NCI-H2081 (cell line): ENCODE measurements around the gene FUT2.
"Not testable (repeated sequence)": the region's sequence is repeated elsewhere in the genome, so short reads cannot be mapped to it uniquely, and the experiment has no call there.

Experiments used
- DNase-seq, 2 experiments: peaks; one replicate each; lab custom pipeline; 2025; lab: John Stamatoyannopoulos, UW

Gene FUT2

DNA sequence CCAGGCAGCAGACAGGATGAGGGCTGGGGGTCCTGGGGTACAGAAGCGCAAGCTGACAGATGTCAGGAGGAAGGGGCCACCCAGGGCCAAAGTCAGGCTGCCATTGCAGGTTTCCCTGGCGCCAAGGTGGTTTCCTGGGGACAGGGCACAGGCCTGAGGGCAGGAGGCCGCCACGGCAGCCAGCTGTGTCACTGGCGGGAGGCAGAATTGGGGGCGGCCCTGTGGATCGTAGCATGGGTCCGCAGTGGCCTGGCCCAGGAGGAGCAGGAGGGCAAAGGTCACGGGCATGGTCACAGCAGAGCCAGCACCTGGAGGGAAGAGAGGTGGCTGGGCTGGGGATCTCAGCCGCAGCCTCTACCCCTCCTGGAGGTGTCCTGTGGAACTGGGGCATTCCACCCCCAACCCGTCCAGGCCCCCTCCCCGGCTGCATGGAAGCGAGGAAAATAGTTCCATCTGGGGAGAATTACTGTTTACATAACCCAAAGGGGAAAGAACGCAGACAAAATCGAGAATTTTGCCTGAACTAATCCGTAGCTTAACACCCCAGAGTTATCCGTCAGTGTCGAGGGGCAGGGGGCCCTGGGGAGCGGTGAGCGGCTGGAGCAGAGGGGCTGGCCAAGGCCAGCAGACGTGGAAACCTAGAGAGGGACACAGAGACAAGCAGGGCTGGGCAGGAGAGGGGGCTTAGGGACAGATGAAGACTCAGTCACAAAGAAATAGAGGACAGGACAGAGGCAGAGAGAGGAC lies 24.9 kb upstream of the FUT2 start:
- no peak for DNase-seq

DNA sequence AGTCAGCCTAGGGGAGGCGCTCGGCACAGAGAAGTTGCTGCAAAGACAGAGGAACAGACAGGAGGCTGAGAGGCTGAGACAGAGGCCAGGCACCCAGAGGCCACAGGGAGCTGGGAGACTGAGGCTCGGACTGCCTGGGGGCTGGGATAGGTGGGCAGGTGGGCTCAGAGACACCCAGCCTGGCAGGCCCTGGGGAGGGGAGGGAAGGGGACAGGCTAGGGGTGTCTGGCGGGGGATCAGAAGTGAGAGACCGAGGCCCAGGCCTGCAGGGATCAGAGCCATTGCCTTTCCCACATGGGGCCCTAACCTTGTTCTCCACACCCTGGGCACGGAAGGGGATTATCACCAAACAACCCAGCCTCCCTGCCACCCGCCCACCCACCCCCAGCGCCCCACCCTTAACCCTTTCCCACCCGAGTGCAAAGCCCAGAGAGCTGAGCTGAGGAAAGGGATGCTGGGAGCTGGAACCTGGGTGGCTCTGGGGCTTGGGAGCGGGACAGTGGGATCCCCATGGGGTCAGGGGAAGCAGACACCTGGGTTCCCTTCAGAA lies 24.2 kb upstream of the FUT2 start:
- no peak for DNase-seq

DNA sequence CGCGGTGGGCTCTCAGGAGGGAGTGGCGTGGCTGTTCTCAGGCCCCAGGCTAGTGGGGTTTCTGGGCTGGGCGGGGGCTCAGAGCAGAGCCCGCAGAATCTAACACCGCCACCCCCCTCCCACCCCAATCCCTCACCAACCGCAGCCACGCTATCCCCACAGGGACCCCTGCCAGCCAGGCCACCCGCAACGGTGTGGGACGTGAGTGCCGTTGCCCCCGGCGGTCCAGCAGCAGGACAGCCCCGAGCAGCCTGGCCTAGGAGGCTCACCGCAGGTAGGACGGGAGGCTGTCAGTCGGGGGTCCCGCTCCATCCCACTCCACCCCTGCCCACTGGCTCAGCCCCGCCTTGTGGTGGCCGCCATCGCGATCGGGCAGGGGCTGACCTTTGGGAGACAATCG lies 22.8 kb upstream of the FUT2 start, which contains the start of gene NTN5:
Gene NTN5, minus strand, starts transcription at position 24 of the 400 bp plus-strand sequence. CDS start 2,031 bp downstream, outside the sequence.
- no peak for DNase-seq

DNA sequence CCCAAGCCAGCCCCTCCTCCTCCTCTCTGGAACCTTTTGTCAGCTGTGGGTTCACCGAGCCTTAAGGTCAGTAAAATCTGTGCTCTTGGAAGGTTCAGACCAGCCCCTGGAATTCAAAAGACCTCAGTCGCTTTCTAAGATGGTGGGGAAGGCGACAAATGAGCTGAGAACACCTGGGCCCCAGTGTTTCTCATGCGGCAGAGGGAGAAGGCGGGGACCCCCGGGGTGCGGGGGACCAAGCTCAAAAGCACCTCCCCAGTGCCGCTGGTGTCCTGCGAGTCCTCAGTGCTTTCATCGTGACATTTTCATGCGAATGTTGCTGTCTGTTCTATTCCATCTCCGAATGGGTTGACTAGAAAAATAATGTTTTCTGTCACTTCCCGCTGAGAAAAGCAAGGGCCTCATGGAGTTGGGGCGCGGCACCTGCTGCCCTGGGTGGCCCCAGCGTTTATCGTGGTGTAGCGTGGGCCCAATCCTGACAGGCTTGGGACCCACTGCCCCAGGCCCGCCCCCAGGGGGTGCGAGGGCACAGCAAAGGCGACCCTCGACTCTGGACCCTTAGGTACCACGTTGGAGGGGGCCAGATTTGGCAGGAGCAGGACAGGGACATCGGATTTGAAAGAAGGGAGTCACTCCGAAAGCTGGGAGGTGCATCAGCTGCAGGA lies 22.2 kb upstream of the FUT2 start:
- no peak for DNase-seq

DNA sequence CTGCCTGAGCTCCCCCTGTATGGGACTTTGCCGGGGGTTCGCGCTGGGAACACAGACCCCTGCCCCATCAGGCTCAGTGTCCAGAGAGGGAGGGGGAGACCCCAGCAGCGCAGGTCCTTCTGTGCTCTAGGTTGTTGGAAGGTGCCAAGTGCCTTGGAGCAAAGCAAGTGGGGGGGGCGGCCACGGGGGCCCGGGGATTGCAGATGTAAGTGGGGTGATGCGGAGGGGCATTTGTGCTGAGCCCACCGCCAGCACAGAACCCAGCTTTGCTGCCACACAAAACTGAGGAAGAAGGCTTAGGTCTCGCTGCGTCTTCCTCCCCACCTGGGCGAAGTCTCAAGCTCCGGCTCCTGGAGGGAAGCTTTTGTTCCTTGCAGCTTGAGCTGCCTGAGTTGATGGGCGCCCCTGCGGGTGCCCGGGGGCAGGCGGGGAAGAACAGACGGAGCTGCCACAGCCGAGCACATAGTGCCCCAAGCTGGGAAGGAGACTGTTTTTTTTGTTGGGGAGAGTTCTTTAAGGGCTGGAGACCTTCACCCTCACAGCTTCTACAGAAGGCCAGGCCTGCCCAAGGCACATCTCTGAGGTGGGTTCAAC lies 21.5 kb upstream of the FUT2 start:
- DNase-seq: no peak

DNA sequence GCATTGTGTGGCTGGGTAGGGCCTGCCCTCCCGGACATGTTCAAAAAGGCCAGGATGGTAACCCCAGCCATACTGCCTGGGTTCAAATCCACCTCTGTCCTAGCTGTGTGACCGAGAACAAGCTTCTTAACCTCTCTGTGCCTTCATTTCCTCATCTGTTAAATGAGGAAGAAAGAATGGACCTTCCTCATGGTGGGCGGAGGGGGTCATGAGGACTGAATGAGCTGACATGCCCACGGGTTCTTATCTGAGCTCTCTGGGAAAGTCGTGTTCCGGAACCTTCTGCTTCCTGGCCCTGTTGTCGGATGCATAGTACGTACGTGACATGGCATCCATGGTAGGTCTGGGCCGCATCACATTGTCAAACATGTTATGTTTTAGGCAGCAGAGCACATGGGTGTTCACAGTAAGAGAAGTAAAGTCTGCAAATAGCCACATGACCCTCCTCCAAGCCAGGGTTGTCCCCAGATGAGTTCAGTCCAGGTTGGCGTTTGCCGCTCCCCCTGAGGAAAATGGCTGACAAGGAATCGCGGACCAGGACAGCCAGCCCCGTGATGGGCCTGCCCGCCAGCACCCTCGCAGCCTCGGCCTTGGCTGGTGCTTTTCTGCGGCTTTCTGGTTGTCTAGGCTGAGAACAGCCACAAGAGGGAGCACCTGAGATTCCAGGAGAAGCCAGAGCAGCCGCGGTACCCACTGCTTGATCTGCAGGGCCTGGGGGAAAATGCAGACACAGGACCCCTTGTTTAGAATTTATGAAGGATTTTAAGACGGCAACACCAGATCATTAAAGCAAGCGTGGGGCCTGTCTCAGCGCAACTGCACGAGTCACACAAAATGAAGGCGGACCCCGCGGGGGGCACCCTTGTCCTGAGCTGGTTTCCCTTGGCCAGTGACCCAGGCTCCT lies 20.6 kb upstream of the FUT2 start:
- peak; percentile 73 to 83 for DNase-seq

DNA sequence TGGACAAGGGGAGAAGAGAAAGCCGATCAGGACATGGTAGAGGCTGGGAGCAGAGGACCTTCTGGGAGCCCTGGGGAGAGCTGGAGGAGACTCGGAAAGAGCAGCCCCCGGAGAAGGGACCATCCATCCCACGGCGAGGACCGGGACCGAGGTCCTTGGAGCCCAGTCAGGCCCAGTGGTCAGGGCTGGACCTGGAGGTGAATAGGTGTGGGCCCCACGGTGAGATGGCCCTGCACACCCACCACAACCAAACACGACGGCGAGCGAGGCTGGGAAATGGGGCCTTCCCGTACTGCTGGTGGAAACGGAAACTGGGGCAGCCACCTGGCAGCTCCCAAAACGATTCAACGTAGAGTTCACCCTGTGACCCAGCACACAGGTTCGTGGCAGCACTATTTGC lies 19.3 kb upstream of the FUT2 start:
- DNase-seq: no peak

DNA sequence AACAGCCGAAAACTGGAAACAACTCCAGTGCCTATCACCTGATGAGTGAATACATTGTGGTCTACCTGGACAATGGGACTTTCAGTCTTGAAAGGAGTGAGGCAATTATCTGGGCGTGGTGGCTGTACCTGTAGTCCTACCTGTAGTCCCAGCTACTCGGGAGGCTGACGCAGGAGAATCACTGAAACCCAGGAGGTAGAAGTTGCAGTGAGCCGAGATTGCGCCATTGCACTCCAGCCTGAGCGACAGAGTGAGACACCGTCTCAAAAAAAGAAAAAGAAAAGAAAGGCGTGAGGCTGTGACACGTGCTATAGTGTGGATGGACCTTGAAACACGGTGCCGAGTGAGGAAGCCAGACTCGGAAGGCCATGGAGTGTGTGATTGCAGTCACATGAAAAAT lies 18.9 kb upstream of the FUT2 start:
- peak in 1 of 2 experiments; percentile 21 for DNase-seq

DNA sequence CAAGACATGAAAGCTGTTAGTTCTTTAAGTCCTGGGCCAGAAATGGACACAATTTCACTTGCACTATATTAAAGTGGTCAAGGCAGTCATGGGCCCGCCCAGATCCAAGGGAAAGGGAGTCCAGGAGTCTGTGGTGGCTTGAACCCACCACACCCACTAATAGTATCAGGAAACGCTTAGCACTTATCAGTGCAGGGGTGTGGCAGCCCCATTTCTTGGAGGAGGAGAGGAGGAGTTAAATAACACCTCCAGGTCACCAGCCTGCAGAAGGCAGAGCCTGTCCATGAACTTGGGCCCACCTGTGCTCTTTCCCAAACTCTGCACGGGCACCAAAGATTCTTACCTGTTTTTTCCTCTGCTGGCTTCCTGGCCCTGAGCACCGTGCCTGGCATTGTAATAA lies 17.6 kb upstream of the FUT2 start:
- no peak for DNase-seq

DNA sequence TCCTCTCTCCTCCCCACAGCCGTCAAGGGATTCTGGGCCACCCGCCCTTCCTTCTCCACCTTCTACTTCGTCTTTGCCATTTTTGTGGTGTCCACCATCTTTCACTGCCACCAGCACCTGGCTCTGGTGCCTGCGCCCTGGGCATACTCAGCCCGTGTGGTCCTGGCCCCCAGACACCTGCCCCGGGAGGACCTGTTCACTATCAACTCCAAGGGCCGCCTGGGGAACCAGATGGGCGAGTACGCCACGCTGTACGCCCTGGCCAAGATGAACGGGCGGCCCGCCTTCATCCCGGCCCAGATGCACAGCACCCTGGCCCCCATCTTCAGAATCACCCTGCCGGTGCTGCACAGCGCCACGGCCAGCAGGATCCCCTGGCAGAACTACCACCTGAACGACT lies 15.8 kb upstream of the FUT2 start:
- DNase-seq: not testable (repeated sequence)

DNA sequence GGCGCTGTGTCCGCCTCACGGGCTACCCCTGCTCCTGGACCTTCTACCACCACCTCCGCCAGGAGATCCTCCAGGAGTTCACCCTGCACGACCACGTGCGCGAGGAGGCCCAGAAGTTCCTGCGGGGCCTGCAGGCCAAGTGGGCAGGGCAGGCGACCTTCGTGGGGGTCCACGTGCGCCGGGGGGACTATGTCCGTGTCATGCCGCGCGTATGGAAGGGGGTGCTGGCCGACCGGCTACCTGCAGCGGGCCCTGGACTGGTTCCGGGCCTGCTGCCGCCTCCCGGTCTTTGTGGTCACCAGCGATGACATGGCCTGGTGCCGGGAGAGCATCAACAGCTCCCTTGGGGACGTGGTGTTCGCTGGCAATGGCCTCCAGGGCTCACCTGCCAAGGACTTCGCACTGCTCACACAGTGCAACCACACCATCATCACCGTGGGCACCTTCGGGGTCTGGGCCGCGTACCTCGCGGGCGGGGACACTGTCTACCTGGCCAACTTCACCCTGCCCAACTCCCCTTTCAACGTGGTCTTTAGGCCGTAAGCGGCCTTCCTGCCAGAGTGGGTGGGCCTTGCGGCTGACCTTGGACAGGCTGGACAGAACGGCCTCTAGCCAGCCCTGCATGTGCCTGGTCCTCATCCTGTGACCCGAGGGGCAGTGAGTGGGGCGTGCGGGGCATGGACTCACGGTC lies 15.2 kb upstream of the FUT2 start:
- no peak for DNase-seq

DNA sequence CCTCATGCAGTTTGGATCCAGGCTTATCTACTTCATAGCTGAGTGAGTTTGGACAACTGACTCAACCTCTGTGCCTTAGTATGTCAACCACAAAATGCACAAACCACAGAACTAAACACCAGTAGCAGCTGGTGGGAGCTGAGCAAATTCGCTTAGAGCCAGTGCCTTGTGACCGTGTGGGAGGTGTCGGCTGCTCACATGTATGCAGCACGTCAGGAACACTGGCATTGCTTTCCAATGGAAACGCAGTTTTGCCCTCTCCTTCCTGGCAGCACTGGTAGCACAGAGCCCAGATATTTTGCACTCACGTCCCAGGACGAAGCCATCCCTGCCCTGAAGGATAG lies 14.7 kb upstream of the FUT2 start:
- DNase-seq: no peak

DNA sequence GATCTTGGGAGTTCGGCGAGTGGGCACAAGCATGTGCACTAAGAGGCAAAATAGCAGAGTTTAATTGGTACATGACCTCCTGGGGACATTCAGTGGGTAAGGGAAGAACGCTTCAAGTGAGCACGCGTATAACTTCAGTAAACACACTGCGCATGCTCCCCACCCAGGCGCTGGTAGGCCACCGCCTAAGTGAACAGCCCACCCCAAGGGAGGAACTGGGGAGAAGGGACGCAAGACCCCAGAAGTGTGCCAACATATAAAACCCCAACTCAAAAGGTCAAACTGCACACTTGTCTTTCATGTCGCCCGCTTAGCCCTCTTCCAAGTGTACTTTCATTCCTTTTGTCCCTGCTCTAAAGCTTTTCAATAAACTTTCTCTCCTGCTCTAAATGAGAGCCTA lies 12.4 kb upstream of the FUT2 start:
- DNase-seq: no peak

DNA sequence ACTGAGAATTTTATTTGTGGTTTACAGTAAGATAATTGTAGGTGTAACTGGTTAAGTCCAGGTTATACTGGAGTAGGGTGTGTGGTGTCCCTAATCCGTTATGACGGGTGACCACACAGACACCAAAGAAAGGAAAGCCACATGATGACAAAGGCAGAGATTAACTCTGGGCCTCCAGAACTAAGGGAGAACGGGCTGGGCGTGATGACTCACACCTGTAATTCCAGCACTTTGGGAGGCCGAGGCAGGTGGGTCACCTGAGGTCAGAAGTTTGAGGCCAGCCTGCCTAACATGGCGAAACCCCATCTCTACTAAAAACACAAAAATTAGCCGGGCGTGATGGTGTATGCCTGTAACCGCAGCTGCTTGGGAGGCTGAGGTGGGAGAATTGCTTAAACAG lies 10.2 kb upstream of the FUT2 start:
- DNase-seq: no peak

DNA sequence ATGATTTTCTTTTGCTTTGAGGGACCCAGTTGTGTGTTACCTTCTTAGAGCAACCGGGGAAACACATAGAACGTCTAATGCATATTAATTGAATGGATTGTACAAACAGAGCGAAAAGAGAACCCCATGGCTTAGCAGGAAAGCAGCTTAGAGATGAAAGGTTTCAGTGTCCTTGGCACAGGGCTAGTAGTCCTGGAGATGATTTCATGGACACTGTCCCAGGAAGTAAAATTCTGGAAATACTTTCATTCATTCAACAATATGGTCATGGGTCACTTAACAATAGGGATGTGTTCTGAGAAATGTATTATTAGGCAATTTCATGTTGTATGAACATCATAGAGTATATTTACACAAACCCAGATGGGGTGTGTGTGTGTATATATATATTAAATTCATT lies 9.7 kb upstream of the FUT2 start:
- no peak for DNase-seq

DNA sequence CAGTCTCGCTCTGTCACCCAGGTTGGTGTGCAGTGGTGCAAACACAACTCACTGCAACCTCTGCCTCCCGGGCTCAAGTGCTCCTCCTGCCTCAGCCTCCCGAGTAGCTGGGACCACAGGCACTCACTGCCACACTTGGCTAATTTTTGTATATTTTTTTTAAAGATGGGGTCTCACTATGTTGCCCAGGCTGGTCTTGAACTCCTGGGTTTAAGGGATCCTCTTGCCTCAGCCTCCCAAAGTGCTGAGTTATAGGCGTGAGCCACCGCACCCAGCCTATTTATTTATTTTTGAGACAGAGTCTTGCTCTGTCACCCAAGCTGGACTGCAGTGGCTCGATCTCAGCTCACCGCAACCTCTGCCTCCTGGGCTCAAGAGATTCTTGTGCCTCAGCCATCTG lies 9.1 kb upstream of the FUT2 start:
- DNase-seq: not testable (repeated sequence)

DNA sequence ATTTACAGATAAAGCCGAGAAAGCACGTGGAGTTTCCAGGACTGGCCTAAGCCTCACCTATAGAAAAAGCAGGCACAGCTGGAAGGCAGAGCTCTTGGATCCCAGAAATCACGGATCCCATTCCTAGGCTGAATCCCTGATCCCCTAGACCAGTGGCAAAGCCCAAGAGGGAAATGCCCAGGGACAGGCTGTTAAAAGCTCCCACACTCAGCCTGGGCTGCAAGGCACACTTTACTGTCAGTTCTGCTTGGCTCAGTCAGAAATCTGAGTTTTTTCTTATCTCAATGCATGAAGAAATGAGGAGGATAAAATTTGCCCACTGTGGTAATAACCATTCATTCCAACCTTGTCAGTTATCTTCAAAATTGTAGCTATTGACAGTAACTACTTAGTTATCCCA lies 8.0 kb upstream of the FUT2 start:
- DNase-seq: no peak

DNA sequence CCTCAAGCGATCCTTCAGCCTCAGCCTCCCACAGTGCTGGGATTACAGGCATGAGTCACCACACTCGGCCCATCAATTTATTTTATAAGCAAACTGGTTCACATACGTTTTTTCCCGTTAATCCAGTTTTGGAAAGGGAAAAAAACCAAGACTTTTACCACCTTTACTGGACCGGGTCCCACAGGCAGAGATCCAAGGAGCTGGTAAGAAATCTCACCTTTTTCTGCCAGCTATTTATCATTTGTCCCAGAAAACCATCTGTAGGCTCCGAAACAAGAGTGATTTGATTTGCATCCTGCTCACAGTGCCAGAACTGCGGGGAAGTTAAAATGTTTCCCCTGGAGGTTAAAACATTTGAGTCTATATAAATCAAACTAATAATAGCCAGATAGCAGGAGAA lies 6.3 kb upstream of the FUT2 start:
- no peak for DNase-seq

DNA sequence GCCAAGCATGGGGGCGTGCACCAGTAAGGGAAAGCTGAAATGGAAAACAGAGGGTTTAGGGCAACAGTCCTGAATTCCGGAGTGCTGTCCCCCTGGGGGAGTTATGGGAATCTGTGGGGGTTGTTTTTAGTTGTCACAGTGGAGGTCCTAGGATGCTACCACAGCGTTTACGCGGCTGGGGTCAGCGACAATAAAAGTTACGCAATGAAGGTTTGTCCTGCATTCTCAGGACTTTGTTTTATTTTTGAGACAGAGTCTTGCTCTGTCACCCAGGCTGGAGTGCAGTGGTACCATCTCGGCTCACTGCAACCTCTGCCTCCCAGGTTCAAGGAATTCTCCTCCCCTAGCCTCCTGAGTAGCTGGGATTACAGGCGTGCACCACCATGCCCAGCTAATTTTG lies 2.1 kb upstream of the FUT2 start:
- DNase-seq: not testable (repeated sequence)

DNA sequence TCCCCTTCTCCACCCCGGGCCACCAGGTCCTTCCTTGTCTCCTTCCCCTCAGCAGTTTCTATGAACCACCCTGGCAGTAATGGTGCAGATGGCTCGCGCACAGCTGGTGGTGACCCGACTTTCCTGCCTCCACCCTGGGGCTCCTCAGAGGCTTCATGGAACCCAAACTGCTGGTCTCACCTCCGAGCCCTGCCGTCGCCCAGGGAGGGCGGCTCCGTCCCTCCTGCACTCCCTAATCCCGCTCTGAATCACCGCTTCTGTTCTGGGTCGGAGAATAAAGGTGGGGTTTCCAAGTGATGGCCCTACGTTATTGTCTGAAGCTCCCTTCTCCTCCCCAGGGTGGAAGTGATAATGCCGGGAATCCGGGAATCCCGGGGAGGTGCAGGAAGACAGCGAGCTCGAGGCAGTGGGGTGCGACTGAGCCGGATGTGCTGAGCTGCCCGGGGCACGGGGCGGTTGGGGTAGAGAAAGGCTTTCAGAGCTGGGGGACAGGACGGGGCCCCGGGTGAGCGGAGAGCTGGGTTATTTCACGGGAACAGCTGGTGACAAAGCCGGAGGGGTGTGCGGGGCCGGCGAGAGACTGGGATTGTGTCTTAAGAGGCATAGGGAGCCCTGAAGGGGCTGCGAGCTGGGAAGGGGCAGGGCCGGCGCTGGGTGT lies 711 bp downstream of the FUT2 start:
- peak in 1 of 2 experiments; percentile 52 for DNase-seq

DNA sequence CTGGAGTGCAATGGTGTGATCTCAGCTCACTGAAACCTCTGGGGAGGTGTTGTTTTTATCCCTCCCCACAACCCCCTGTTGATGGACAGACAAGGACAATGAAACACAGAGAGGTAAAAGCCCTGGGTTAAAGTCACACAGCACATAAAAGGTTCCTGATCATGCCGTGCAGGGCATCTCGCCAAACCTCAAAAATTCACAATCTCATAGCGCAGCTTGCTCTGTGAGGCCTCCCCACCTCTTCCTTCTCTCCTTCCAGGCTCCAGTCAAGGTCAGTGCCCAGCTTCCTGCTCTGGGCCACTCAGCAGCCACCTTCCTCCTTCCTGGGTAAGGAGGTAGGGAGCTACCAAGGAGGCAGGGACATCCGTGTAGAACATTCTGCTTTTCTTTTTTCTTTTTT lies 2.3 kb downstream of the FUT2 start:
- no peak for DNase-seq
